Neural cell (in vitro differentiated cells): ENCODE measurements around the gene LRRC74A. TPM values are rescaled to one million over a fixed set of nuclear protein-coding genes. Genes with fewer than 3 reads are reported as not detected.

Source experiments
- H2AFZ ChIP-seq: fragments of 200-600, 300-800 bp; sonication (generic), shearing (Covaris generic); 2 replicates; pipeline ENCODE4 v1.6.0; 2014; ENCODE audit warnings: low read depth, mild to moderate bottlenecking, antibody characterized with exemption, low read length, moderate library complexity
- H3F3A ChIP-seq: fragments of 200-600 bp; shearing (Covaris generic); 2 replicates; pipeline ENCODE4 v1.6.1; 2016; ENCODE audit warnings: mild to moderate bottlenecking, moderate library complexity, mixed read lengths, antibody characterized with exemption, low read length; ENCODE audit not compliant: insufficient read depth, poor library complexity, severe bottlenecking
- H3K27ac ChIP-seq: fragments of 200-600, 300-800 bp; sonication (generic), shearing (Covaris generic); 2 replicates; pipeline ENCODE4 v1.5.1; 2014; ENCODE audit warnings: mild to moderate bottlenecking, low read length, moderate library complexity
- H3K27me3 ChIP-seq: fragments of 300-800, 200-600 bp; sonication (generic), shearing (Covaris generic); 2 replicates; pipeline ENCODE4 v1.6.0; 2014; ENCODE audit warnings: mild to moderate bottlenecking, low read depth, low read length, moderate library complexity; ENCODE audit not compliant: insufficient read depth
- H3K36me3 ChIP-seq: fragments of 300-800, 200-600 bp; sonication (generic), shearing (Covaris generic); 2 replicates; pipeline ENCODE4 v1.5.1; 2014; ENCODE audit warnings: mild to moderate bottlenecking, antibody characterized with exemption, low read length, moderate library complexity; ENCODE audit not compliant: insufficient read depth
- H3K4me2 ChIP-seq: fragments of 300-800, 200-600 bp; sonication (generic), shearing (Covaris generic); 2 replicates; pipeline ENCODE4 v1.6.0; 2014; ENCODE audit warnings: mild to moderate bottlenecking, low read length
- H3K4me3 ChIP-seq: fragments of 300-800, 200-600 bp; sonication (generic), shearing (Covaris generic); 2 replicates; pipeline ENCODE4 v1.5.1; 2014; ENCODE audit warnings: mild to moderate bottlenecking, low read length, moderate library complexity
- H3K79me2 ChIP-seq: fragments of 200-600 bp; shearing (Covaris generic); replicated peaks from 2 replicates; pipeline ENCODE4 v1.6.0; 2014; ENCODE audit warnings: mild to moderate bottlenecking, low read length, moderate library complexity; ENCODE audit not compliant: insufficient read depth
- H3K9ac ChIP-seq: fragments of 300-800, 200-600 bp; sonication (generic), shearing (Covaris generic); 2 replicates; pipeline ENCODE4 v1.6.1; 2016; ENCODE audit warnings: mild to moderate bottlenecking, low read length, mixed read lengths
- H3K9me2 ChIP-seq: fragments of 200-600 bp; shearing (Covaris generic); 2 replicates; pipeline ENCODE4 v1.6.1; 2016; ENCODE audit warnings: mild to moderate bottlenecking, low read length, mixed read lengths; ENCODE audit not compliant: insufficient read depth
- H3K9me3 ChIP-seq: fragments of 200-600, 300-800 bp; sonication (generic), shearing (Covaris generic); 2 replicates; pipeline ENCODE4 v1.6.1; 2016; ENCODE audit warnings: mild to moderate bottlenecking, mixed run types, low read length, moderate library complexity, mixed read lengths
- H4K20me1 ChIP-seq: fragments of 200-600 bp; shearing (Covaris generic); 2 replicates; pipeline ENCODE4 v1.6.1; 2016; ENCODE audit warnings: mild to moderate bottlenecking, mixed run types; ENCODE audit not compliant: insufficient read depth
- EP300 ChIP-seq: fragments of 450-650 bp; conservative IDR thresholded peaks from 2 replicates; pipeline ENCODE4 v1.6.1; 2014; ENCODE audit warnings: antibody characterized with exemption, mild to moderate bottlenecking, moderate library complexity; ENCODE audit not compliant: poor library complexity, severe bottlenecking
- EZH2 ChIP-seq: fragments of 200-600, 300-800 bp; shearing (Covaris generic), sonication (generic); IDR thresholded peaks from 2 replicates; pipeline ENCODE4 v1.6.1; 2014; ENCODE audit warnings: antibody characterized with exemption, low read length, borderline replicate concordance, mild to moderate bottlenecking; ENCODE audit not compliant: insufficient read depth, poor library complexity, severe bottlenecking
- MXI1 ChIP-seq: fragments of 450-650 bp; conservative IDR thresholded peaks from 2 replicates; pipeline ENCODE4 v1.6.1; 2014; ENCODE audit warnings: antibody characterized with exemption, mild to moderate bottlenecking; ENCODE audit not compliant: poor library complexity, severe bottlenecking
- POLR2AphosphoS5 ChIP-seq: IDR thresholded peaks from 2 replicates; pipeline ENCODE4 v1.6.1; 2012
- RAD21 ChIP-seq: fragments of 450-650 bp; conservative IDR thresholded peaks from 2 replicates; pipeline ENCODE4 v1.6.1; 2014; ENCODE audit warnings: antibody characterized with exemption, mild to moderate bottlenecking, moderate library complexity
- SMC3 ChIP-seq: fragments of 450-650 bp; conservative IDR thresholded peaks from 2 replicates; pipeline ENCODE4 v1.6.1; 2014; ENCODE audit warnings: antibody characterized with exemption, mild to moderate bottlenecking, moderate library complexity; ENCODE audit not compliant: poor library complexity
- TAF1 ChIP-seq: IDR thresholded peaks from 2 replicates; pipeline ENCODE4 v1.6.1; 2012; ENCODE audit warnings: low read depth
- polyA plus RNA-seq: library from polyadenylated mRNA; depleted of rRNA; stranded (reverse); fragments of >200 nt; gene quantifications from 2 replicates; pipeline ENCODE4 v1.2.3, GENCODE V29; 2014
- TF ChIP-seq, protein P1 (sequence below): fragments of 450-650 bp; IDR thresholded peaks from 2 replicates; pipeline ENCODE4 v1.5.1; 2014; ENCODE audit warnings: antibody characterized with exemption, mild to moderate bottlenecking, moderate library complexity; ENCODE audit not compliant: poor library complexity, severe bottlenecking
- TF ChIP-seq, protein P2 (sequence below): IDR thresholded peaks from 2 replicates; pipeline ENCODE4 v1.6.1; 2012; ENCODE audit warnings: borderline replicate concordance

The LRRC74A gene
- polyA plus RNA-seq, 1 donor from 2014 or later = not detected

DNA sequence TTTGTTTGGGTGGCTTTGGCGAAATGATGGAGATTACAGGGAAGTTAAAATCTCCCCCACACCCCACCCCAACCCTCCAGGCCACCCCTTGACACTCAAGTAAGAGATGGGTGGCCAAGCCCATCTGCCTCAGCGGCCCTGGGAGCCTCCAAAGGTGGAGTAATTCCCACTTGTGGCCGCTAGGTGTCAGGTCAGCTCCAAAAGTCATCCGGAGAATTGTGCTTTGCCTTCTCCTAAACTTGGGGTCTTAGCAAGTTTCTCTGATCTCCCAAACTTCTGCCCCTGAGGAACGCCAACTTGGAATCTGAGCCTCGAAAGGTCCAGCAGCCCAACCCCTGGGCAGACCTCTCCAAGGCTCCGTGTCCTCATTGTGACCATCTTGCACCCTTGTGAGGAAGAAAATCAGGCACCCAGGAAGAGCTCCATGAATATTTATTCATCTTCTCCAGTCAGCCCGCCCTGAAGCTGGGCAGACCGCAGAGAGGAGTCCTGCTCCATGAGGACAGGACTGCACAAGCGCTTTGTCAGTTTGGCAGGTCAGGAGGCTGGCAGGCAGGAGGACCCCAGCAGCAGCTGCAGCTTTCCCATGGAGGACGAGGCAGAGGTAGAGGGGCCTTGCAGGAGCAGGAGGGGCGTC, 46.7 kb downstream of the LRRC74A start:
- Histone ChIP-seq H3K36me3 (no peaks in the 10 kb centered on the region), H3K9me3 (no peaks in the 10 kb centered on the region), H3K4me2 (no peak overlapping the region), H3K27me3 (no peaks in the 10 kb centered on the region), H3K9ac (no peak overlapping the region), H3K4me3 (no peak overlapping the region), H3K79me2 (no peaks in the 10 kb centered on the region), H3K27ac (no peak overlapping the region), H3K9me2 (no peaks in the 10 kb centered on the region), H2AFZ (no peak overlapping the region), H4K20me1 (no peaks in the 10 kb centered on the region), H3F3A (no peaks in the 10 kb centered on the region)
- TF ChIP-seq POLR2AphosphoS5 (no peak), TAF1 (no peak), RAD21 (peak; percentile 89), EP300 (no peak), SMC3 (peak; percentile 90), MXI1 (no peak)
- TF ChIP-seq, protein P1, sequence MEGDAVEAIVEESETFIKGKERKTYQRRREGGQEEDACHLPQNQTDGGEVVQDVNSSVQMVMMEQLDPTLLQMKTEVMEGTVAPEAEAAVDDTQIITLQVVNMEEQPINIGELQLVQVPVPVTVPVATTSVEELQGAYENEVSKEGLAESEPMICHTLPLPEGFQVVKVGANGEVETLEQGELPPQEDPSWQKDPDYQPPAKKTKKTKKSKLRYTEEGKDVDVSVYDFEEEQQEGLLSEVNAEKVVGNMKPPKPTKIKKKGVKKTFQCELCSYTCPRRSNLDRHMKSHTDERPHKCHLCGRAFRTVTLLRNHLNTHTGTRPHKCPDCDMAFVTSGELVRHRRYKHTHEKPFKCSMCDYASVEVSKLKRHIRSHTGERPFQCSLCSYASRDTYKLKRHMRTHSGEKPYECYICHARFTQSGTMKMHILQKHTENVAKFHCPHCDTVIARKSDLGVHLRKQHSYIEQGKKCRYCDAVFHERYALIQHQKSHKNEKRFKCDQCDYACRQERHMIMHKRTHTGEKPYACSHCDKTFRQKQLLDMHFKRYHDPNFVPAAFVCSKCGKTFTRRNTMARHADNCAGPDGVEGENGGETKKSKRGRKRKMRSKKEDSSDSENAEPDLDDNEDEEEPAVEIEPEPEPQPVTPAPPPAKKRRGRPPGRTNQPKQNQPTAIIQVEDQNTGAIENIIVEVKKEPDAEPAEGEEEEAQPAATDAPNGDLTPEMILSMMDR = peak; percentile 88
- TF ChIP-seq, protein P2, sequence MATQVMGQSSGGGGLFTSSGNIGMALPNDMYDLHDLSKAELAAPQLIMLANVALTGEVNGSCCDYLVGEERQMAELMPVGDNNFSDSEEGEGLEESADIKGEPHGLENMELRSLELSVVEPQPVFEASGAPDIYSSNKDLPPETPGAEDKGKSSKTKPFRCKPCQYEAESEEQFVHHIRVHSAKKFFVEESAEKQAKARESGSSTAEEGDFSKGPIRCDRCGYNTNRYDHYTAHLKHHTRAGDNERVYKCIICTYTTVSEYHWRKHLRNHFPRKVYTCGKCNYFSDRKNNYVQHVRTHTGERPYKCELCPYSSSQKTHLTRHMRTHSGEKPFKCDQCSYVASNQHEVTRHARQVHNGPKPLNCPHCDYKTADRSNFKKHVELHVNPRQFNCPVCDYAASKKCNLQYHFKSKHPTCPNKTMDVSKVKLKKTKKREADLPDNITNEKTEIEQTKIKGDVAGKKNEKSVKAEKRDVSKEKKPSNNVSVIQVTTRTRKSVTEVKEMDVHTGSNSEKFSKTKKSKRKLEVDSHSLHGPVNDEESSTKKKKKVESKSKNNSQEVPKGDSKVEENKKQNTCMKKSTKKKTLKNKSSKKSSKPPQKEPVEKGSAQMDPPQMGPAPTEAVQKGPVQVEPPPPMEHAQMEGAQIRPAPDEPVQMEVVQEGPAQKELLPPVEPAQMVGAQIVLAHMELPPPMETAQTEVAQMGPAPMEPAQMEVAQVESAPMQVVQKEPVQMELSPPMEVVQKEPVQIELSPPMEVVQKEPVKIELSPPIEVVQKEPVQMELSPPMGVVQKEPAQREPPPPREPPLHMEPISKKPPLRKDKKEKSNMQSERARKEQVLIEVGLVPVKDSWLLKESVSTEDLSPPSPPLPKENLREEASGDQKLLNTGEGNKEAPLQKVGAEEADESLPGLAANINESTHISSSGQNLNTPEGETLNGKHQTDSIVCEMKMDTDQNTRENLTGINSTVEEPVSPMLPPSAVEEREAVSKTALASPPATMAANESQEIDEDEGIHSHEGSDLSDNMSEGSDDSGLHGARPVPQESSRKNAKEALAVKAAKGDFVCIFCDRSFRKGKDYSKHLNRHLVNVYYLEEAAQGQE = no peak

- Histone ChIP-seq H3K4me3 (no peak overlapping the region), H3K36me3 (no peaks in the 10 kb centered on the region), H3K9me3 (no peaks in the 10 kb centered on the region), H4K20me1 (no peaks in the 10 kb centered on the region), H3K27ac (no peak overlapping the region), H2AFZ (no peak overlapping the region), H3F3A (no peaks in the 10 kb centered on the region), H3K9me2 (no peaks in the 10 kb centered on the region), H3K27me3 (no peaks in the 10 kb centered on the region), H3K9ac (no peak overlapping the region), H3K79me2 (no peaks in the 10 kb centered on the region), H3K4me2 (no peak overlapping the region)
- TF ChIP-seq TAF1 (no peak), EZH2 (no peak), MXI1 (no peak)
Observed at GRCh38 chr14:76874734-76875133, 48.5 kb downstream of the LRRC74A start.
